GM19455 (cell line): ENCODE measurements around the gene MAP2K7.
"Not testable (repeated sequence)": the region's sequence is repeated elsewhere in the genome, so short reads cannot be mapped to it uniquely, and the experiment has no call there.

Experiments used
- ATAC-seq: cut with Tn5 transposase; IDR thresholded peaks from one replicate; pipeline ENCODE4 v1.9.1; 2021; ENCODE audit not compliant: unreplicated experiment

MAP2K7 gene

DNA sequence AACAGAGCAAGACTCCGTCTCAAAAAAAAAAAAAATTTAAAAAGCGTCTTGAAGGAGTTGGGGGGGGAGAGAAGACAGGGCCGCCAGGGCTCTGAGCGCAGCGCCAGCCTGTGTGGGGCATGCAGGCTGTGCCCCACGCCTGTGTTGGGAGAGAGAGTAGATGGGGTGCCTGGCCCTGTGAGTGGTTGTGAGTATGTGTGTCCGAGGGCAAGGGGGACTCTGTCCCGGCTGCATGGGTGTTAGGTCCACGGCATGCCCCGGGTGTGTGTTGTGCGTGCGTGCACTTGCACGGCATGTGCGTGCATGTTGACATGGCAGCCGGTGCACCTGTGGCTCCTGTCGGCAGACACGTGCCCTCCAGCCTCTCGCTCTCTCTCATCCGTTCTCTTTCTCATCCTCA, 3.4 kb downstream of the MAP2K7 start:
- no peak for ATAC-seq

DNA sequence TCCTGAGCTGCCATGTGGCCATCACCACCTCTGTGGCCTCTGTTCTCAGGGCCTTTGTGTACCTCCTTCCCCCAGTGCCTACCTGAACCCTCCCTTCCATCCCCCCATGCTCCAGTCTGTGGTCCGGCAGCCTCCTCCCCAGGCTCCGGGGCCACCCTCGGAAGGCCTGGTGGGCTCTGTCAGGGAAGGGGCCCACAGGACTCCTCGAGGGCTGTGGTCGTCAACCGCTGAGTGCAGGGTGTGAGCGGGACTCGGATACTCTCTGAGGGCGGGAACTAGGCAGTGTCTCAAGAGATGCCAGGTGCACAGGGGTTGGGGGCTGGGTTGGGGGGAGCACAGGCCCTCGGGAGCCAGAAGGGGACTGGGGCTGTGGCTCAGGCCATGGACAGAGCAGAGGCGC, 3.9 kb downstream of the MAP2K7 start:
- no peak for ATAC-seq

DNA sequence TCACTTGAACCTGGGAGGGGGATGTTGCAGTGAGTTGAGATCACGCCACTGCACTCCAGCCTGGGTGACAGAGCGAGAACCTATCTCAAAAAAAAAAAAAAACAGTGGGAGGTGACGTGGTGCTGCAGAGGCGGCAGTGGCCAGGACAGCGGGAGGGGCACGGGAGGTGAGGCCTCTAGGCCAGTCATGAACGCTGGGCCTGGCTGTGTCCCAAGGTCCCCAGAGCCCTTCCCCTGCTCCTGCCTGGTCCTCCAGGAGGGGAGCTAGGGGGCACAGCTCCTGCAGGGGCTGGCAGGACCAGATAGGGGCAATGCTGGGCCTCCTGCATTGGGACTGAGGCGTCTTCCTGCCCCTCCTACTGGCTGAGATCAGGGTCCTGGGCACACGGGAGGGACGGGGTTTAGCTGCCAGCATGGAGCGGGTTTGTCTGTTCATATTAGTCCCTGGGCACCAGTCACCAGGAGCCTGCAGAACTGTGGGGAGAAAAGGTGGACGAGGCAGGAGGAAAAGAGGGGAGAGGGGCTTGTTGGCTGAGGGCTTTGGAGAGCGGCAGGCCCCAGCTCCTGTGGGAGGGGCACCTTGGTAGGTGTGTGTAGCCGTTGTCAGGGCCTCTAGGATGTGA, 4.5 kb downstream of the MAP2K7 start:
- ATAC-seq, result no peak

DNA sequence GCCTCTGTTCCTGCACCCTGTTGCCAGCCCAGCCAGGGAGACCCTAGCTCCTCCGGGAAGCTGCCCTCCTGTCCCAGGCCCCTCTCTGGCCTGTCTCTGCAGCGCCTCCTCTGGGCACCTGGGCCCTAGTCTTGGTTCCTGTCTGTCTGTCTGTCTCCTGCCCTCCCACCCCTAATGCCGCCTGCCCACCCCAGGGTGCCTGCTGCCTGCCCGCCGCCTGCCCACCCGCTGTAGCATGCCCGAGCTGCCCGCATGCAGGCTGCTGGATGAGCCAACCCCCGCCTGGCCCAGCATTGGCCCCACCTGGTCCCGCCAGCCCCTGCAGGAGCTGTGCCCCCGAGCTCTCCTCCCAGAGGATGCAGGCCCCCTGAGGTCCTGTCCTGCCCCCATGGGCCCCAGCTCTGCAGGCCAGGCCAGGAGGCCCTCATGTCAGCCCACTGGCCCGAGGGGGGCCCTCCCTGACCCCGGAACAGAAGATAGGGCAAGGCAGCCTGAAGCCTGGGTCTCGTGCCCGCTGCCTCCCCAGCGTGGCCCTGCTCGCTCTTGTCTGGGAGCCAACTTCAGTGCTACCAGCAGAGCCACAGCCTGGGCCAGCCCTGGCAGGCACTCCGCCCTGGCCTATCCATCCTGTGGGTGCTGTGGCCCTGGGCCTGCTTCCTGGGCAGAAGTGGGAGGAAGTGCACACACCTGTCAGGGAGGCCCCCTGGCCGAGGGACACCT, 5.2 kb downstream of the MAP2K7 start:
- no peak for ATAC-seq

DNA sequence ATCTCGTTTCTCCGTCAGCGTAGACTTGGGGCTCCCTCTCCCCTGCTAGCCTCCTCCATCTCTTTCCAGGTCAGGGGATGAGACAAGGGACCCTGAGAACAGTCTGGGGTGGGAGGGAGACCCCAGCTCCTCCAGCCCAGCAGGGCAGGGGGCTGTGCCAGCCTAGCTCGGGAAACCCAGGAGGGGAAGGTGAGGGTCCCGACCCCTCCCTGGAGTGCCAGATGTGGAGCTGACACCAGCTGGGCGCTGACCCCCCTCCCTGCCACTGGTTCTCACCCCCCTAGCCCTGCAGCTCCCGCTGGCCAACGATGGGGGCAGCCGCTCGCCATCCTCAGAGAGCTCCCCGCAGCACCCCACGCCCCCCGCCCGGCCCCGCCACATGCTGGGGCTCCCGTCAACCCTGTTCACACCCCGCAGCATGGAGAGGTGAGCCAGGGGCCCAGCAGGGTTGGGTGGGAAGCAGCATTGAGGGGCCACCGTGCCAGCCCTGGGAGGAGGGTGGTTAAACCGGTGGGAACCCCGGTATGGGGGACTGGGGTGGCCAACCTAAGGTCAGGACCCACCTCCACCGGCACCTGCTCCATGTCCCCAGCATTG, 5.9 kb downstream of the MAP2K7 start:
- ATAC-seq, result no peak

DNA sequence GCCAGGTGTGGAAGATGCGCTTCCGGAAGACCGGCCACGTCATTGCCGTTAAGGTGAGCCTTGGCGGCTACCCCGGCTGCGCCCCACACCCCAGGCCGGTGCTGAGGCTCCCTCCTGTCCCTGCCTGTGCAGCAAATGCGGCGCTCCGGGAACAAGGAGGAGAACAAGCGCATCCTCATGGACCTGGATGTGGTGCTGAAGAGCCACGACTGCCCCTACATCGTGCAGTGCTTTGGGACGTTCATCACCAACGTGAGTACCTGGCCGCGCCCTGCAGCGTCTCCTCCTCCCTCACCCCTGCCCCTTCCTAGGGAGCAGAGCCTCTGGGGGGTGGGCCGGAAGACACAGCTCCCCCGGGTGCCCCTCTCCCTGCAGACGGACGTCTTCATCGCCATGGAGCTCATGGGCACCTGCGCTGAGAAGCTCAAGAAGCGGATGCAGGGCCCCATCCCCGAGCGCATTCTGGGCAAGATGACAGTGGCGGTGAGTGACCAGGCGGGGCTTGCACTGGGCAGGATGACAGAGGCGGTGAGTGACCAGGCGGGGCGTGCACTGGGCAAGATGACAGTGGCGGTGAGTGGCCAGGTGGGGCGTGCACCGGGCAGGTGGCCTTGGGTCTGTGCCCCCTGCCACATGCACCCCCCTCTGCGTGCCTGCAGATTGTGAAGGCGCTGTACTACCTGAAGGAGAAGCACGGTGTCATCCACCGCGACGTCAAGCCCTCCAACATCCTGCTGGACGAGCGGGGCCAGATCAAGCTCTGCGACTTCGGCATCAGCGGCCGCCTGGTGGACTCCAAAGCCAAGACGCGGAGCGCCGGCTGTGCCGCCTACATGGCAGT, 6.9 kb downstream of the MAP2K7 start:
- ATAC-seq, result no peak

DNA sequence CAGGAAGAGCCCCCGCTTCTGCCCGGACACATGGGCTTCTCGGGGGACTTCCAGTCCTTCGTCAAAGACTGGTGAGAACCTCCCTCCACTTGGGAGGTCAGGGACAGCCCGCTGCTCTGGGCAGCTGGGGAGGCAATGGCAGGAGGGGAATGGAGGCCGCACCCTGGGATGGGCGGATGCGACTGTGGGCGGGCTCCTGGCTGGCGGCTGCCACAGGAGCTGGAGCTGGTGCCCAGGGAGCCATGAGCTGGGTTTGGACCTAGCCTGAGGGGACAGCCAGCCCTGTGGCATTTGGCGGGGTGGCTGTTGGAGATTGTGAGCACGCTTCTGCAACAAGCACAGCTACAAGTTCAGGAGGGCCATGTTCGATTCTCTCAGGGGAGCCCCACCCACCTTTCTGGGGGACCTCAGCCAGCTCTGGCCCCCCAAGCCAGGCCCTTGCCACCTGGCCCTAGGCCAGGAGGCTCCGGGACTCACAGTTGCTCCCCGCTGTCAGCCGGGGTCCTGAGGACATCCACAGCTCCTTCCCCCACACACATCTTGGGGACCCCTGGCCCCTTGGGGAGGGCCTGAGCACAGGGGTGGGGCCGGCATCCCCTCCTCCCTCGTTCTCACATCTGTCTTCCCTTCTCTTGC, 7.9 kb downstream of the MAP2K7 start:
- ATAC-seq, result no peak

DNA sequence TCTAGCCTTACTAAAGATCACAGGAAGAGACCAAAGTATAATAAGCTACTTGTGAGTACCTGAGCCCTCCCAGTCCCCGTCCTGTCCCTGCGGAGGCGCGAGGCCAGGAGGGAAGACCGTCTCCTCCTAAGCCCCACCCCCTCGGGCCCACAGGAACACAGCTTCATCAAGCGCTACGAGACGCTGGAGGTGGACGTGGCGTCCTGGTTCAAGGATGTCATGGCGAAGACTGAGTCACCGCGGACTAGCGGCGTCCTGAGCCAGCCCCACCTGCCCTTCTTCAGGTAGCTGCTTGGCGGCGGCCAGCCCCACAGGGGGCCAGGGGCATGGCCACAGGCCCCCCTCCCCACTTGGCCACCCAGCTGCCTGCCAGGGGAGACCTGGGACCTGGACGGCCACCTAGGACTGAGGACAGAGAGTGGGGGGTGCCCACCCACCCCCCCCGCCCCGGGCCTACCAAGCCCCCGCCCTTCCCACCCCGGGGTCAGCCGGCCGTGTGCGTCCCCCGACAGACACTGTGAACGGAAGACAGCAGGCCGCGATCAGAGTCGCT, 8.5 kb downstream of the MAP2K7 start:
- no peak for ATAC-seq

DNA sequence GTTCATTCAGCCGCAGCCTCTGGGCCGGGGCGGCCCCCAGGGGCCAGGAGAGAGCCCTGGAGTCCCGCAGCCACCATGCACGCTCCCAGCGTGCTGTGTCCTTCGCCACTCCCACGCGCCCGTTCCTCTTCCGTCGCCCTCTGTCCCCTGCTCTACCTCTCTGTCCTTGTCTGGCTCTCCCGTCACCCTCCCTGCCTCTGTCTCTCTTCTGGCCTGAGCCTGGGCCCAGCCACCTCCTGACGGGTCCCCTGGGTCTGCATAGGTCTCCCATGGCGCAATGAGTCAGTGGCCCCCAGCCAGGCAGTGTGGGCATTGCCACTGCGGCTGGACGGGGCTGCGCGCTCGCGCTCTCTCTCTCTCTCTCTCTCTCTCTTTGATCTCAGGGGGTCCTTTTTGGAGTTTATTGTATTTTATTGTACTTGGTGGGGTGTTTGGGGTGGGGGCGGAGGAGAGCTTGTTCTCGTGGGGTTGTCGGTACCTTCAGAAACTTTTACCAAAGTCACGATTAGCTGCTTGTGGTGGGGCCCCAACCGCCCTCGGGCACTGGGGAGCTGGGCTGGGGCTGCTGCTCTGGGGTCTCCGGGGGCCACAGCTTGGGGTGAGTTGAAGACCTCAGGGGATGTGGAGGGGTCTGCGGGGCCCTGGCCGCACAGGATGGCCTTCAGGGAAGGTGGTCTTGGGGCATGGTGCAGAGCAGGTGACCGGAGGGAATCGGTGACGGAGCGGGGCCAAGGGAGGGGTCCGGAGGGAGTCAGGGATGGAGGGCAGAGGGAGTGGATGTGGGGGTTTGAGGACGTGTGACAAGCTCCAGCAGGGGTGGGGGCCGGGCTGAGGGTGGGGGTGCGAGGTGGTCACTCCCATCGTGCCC, 9.3 kb downstream of the MAP2K7 start:
- ATAC-seq, result no peak

DNA sequence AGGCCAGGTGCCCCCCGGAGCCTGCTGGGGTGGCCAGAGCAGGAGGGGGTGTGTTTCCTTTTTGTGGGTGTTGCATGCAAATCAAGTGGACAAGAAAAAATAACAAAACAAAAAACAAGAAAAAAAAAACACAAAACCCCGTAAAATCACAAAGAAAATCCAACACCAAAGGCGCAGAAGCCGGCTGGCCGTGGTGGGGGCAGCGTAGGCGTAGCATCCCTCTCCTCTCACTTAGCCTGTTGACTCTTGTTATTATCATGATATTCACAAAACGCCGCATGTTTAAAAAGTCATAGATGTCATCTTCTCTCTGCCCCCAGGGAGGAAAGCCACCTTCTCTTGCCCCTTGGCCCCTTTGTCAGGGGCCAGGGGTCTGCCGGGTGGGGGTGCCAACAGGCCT, 10.0 kb downstream of the MAP2K7 start:
- ATAC-seq, result no peak

DNA sequence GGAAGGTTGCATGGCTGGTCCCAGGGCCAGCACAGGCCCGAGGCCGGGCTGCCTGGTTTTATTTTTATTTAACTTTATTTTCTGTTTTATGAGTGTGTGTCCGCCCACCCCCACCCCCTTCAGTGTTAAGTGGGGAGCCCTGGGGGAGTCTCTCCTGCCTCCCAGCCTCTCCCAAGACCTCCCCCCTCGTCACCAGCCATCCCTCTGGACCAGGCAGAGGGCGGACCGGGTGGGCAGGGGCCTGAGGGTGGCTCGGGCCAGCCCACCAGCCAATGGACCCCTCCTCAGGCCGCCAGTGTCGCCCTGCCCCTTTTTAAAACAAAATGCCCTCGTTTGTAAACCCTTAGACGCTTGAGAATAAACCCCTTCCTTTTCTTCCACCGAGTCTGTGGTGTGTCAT, 10.4 kb downstream of the MAP2K7 start:
- ATAC-seq, result no peak

DNA sequence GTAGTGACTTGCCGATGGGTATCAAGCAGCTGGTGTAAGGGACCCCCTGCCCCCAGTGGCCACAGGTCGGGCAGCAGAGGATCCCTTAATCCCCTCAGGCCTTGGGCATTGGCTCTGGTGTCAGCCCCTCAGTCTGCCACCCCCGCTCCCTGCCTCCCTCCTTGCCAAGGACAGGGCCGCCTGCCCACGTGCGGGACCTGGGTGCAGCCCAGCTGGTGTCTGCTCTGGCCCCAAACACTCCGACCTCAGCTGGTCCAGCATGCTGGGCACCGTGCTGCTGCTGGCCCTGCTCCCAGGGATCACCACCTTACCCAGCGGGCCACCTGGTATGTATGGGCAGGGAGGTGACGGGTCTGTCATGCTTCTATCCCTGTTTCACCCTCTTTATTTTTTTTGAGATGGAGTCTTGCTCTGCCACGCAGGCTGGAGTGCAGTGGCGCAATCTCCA, 10.9 kb downstream of the MAP2K7 start, which contains the start of gene TGFBR3L:
Gene TGFBR3L (plus strand): TSS at position 233 of the 448 bp plus-strand sequence.
- ATAC-seq, result no peak

DNA sequence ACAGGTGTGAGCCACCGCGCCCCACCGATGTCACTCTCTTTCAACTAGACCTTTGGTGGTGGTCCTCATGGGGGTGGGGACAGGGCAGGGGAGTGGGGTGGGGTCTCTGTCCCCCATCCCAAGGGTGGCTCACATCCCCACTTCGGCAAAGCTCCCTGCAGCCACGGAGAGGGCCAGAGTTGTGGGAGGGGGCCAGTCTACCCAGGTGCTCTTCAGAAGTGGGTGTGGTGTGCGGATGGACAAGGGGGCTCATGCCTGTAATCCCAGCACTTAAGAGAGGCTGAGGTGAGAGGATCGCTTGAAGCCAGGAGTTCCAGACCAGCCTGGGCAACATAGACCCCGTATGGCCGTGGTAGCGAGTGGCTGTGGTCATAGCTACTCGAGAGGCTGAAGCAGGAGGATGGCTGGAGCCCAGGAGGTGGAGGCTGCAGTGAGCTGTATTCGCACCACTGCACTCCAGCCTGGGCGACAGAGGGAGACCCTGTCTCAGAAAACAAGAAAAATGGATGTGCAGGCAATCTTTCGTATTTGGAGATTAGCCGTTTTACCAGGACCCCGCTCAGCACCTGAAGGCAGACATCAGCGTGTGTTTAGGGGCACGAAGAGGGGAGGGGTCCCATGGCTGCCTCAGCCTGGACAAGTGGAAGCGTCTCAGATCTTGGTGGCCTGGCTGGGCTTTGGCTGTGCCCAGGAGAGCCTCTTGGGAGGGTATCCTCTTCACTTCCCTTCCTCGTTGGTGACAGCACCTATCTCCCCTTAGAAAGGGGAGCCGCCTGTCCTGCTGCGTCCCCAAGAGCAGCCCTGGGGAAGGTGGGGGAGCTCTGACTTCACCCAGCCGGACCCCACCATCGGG, 11.8 kb downstream of the MAP2K7 start:
- no peak for ATAC-seq

DNA sequence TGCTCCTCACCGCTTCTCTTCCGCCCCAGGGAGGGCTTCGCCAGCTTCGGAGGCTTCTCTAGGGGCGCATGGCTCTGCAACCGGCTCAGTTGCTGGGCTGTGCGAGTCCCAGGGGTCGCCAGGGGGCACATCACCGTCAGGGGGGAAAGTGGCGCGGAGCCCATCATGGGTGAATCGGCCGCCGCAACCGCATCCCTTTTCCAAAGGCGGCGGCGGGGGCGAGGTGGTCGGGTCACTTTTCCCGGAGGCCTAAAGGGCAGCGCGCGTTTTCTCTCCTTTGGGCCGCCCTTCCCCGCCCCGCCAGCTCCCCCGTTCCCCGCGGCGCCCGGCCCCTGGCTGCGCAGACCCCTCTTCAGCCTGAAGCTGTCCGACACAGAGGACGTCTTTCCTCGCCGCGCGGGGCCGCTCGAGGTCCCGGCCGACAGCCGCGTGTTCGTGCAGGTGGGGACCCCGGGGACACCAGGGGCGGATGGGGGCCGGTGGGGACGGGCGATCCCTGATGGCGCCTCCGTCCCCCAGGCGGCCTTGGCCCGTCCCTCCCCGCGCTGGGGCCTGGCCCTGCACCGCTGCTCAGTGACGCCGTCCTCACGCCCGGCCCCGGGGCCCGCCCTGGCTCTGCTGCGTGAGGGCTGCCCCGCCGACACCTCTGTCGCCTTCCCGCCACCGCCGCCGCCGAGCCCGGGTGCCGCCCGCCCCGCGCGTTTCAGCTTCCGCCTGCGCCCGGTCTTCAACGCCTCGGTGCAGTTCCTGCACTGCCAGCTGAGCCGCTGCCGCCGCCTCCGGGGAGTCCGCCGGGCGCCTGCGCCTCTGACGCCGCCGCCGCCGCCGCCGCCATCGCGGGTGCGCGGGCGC, 12.7 kb downstream of the MAP2K7 start:
- no peak for ATAC-seq

DNA sequence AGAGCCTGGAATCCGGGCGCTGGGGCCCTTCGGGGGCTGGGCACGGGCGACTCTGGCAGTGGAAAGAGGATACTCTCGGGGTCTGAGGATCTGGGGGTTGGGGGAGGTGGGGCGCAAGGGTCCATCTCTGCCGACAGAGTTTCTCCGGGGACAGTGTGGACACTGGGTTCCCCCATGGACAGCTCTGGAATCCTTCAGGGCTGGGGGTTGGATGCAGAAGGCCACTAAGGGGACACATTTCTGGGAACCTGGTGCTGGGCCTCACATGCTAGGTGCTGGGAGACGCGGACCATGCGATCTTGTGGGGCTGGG, 13.2 kb downstream of the MAP2K7 start:
- ATAC-seq, result no peak

DNA sequence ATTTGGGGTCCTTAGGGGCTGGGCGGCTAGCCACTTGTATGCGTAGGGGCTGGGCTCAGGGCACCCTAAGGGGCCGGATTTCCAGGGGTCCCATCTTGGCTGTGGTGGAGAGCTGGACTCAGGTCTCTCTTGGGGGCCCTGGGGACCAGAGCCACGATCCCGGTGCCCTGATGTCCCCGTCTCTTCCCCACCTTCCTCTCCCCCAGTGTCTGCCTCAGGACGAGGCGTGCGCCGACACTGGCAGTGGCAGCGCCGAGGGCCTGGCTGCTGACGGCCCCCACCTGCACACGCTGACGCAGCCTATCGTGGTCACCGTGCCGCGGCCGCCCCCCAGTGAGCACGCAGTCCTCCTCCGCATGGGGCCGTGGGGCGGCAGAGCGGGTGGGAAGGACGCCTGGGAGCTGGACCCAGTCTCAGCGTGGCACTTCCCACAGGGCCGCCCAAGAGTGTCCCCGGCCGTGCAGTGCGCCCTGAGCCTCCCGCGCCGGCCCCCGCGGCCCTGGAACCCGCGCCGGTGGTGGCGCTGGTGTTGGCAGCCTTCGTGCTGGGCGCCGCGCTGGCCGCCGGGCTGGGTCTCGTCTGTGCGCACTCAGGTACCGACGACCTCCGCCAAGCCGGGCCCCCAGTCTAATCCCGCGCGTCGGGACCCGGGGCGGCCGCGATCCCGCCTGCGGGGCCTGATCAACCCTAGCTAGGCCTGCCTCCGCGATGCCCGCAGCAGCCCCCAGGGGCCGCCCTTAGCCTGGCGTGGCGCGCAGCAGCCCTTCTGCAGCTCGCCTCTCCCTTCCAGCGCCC, 13.8 kb downstream of the MAP2K7 start:
- ATAC-seq, result no peak

DNA sequence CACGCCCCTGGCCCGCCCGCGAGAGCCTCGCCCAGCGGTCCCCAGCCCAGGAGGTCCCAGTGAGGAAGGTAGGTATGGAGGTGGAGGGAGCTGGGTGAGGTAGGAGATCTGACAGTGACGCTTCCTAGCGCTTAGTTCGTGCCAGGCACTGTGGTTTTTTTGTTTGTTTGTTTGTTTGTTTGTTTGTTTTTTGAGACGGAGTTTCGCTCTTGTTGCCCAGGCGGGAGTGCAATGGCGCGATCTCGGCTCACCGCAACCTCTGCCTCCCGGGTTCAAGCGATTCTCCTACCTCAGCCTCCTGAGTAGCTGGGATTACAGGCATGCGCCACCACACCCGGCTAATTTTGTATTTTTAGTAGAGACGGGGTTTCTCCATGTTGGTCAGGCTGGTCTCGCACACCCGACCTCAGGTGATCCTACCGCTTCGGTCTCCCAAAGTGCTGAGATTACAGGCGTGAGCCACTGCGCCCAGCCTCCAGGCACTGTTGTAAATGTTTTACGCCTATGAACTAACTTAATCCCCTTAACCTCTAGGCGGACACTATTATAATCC, 14.5 kb downstream of the MAP2K7 start:
- not testable (repeated sequence) for ATAC-seq
